Stimulated activated CD8-positive, alpha-beta memory T cell treated with anti-CD3 and anti-CD28 coated beads, Interleukin-12 subunit alpha, Interleukin-12 subunit beta, amount 100 ng/mL, for 24 hours (primary cell): ENCODE results near the gene C1QC.
A peak's percentile ranks its signal among the peaks of the same experiment; 100 is the strongest.

Source experiments
- DNase-seq: peaks from one replicate; pipeline ENCODE4 v3.0.0-alpha.2; 2020; ENCODE audit errors: extremely low read depth

Gene C1QC

GRCh38 chr1:22619252-22619651 is 24.2 kb upstream of the C1QC start:
- no peak for DNase-seq

- no peak for DNase-seq
Measured at GRCh38 chr1:22619798-22620197, 23.6 kb upstream of the C1QC start.

GRCh38 chr1:22621761-22622160 is 21.7 kb upstream of the C1QC start:
- DNase-seq = no peak

DNA sequence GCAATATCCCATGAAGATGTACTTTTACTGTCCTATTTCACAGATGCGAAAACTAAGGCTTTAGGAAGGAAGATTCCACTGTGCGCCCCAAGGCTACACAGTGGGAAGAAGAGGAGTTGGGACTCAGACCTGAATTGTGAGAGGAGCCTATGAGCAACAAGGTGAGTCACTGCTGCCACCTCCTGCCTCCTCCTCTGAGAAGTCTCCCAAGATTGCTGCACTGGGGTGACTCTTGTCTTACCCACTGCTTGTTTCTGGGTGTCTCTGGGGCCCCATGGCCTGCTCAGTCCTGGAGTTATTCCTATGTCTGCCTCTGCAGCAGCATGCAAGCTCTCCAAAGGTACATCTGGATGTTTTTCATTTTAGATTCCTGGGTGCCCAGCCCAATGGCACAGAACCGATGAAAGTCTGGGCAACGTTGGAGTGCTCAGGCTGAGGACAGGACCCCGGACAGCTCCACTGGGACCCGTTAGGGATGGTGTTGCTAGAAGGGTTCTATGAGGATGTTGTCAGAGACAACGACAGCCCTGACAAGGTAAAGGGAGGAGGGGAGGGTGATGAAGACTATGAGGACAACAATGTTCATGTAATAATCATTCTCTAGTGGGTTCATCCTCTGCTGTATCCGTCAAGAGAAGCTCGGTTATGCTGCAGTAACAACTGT is 18.0 kb upstream of the C1QC start:
- no peak for DNase-seq

DNA sequence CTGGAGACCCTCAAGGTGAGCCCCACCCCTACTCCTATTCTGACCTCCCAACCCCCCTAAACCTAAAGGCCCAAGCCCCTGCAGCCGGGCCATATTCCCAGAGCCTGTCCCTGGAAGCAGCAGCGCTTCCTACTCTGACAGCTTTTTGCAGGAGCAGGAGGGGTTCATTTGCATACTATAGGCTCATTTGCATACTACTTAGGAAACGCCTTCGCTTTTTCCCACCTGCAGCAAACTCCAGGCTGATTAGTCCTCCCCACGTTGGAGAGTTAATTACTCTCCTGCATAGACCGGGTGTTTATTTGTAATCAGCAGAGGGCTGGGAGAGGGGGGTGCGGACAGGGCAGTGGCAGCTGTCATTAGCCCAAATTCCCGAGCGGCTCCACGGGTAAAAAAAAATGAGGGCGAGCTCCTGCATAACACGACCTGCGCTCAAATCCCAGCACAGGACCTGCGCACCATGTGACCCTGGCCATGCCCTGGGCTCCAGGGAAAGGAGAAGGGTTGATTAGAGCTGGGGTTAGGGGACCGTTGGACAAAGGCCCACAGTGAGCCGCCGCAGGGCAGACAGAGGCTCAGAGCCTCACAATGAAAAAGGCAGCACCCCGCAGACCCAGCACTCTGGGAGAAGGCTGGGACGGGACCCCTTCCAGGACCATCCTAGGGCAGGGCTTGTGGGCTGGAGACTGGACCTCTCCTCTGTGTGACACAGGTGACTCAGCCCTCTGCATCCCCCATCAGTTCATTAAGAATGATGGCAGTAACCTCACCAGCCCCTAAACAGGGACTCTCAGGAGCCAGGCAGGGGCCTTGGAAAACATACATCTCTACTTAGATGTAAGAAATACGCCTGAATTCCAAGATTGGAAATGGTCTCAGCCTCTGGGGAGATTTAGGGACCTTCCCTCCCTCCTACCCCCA is 16.9 kb upstream of the C1QC start:
- DNase-seq = no peak

DNA sequence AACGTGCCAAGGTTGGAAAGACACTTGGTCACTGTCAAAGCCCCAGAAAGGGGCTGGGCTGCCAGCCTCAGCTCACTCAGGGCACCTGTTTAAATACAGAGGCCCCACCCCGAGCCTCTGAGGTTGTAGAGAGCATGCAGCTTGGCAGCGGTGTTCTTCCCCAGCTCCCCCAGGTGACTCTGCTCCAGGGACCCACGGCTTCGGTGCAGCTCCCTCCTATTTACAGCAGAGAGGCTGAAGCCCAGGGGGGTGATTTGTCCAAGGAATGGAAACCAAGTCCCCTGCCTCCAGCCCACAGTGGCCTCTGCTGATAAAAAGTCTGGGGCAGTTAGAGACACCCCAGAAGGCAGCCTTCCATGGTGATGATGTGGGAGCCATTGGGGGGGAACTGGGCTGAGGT is 16.1 kb upstream of the C1QC start:
- DNase-seq = no peak

DNA sequence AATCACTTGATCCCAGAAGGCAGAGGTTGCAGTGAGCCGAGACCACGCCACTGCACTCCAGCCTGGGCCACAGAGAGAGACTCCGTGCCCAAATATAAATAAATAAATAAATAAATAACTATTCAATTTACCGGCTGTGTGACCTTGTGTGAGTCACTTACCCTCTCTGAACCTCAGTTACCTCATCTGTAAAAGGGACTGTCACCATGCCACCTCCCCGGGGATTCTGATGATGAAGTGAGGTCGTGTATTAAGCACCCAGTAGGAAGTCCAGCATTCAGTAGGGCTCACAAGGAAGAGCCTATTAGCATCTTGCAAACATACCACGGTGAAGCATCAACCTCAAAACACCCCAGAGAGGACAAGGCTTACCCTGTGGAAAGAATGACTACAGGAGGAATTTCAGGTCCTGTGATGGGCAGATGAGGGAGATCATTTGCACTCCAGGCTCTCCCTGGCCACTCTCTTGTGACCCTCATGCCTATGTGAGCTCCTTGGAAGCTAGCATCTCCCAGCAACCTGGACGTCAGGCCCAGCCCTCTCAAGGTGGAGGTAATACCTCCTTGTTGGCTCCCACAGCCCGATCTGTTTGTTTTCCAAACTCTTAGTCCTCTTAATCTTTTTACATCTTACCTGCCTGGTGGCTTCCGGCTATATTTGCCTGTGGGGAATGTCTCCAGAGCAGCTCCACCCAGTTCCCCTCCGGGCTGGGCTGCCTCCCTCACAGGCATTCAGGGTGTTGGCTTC is 14.6 kb upstream of the C1QC start:
- DNase-seq = no peak

GRCh38 chr1:22629886-22630285 is 13.5 kb upstream of the C1QC start:
- DNase-seq = no peak

GRCh38 chr1:22633697-22634463 is 9.6 kb upstream of the C1QC start:
- no peak for DNase-seq

DNA sequence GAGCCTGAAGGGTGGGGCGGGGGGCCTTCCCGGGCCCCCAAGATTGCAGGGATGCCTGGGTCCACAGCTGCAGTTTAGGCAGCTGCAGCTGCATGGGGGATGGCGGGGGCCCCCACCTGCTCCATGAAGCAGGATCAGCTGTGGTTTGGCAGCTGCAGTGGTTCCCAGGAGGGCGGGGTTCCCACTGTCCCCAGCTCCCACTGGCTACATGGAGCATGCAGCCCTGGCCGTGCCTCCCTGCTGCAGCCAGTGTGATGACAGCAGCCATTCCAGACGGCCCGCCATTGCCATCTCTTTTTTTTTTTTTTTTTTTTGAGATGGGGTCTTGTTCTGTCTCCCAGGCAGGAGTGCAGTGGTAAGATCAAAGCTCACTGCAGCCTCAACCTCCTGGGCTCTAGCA is 8.0 kb upstream of the C1QC start:
- DNase-seq = no peak

DNA sequence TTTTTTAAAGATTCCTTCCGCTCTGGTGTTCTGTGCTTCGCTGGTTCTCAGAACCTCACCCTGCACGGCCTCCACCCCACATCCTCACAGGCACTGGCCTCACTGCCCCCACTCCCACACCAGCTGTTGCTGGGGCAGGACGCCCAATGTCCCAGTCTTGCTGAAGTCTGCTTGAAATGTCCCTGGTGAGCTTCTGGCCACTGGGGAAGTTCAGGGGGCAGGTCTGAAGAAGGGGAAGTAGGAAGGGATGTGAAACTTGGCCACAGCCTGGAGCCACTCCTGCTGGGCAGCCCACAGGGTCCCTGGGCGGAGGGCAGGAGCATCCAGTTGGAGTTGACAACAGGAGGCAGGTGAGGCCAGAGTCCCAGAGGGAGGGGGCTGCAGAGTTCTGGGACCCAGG is 7.1 kb upstream of the C1QC start, which contains the start of gene C1QA:
Gene C1QA (plus strand): TSS at position 276 of the 400 bp plus-strand sequence. CDS start 989 bp downstream, outside the sequence.
- DNase-seq = no peak

GRCh38 chr1:22636927-22637326 is 6.5 kb upstream of the C1QC start:
- no peak for DNase-seq

DNA sequence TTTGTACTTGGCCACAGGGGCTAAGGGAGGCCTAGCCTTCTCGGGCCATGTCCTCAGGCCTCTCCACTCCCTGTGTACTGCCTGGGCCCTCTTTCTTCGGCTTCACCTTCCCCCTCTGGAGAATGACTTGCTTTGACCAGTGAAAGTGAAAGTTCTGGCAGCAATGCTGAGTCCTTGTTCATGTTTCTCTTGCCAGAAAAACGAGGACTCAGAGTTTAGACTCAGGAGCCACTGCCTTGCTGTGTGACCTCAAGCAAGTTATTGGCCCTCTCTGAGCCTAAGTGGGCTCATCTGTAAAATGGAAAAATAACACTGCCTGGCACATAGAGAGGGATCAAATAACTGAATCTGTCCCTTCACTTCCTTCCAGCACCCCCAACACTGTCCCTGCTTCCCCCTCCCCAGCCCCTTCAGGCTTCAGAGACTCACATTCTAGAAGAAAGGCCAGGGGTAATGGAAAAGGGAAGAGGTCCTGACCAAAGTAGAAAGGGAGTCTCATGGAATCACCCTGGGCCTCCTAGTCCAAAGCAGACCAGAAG is 5.5 kb upstream of the C1QC start:
- DNase-seq = no peak

DNA sequence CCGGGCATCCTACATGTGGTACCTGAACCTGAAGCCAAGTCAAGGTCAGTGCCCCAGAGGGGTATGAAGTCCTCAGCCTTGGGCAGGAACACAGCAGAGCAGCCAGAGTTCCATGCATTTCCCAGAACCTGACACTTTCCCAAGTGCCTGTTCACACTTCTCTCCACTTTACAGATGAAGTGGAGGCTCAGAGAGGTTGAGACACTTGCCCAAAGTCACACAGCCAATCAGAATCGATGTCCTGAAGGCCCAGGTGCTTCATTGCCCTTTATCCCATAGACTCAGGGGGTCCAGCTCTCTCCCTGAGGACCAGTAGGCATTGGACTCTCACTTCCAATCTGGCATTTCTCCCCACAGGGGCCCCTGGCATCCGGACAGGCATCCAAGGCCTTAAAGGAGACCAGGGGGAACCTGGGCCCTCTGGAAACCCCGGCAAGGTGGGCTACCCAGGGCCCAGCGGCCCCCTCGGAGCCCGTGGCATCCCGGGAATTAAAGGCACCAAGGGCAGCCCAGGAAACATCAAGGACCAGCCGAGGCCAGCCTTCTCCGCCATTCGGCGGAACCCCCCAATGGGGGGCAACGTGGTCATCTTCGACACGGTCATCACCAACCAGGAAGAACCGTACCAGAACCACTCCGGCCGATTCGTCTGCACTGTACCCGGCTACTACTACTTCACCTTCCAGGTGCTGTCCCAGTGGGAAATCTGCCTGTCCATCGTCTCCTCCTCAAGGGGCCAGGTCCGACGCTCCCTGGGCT is 4.8 kb upstream of the C1QC start:
- no peak for DNase-seq

DNA sequence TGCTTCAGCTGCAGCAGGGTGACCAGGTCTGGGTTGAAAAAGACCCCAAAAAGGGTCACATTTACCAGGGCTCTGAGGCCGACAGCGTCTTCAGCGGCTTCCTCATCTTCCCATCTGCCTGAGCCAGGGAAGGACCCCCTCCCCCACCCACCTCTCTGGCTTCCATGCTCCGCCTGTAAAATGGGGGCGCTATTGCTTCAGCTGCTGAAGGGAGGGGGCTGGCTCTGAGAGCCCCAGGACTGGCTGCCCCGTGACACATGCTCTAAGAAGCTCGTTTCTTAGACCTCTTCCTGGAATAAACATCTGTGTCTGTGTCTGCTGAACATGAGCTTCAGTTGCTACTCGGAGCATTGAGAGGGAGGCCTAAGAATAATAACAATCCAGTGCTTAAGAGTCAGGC is 4.1 kb upstream of the C1QC start:
- no peak for DNase-seq

DNA sequence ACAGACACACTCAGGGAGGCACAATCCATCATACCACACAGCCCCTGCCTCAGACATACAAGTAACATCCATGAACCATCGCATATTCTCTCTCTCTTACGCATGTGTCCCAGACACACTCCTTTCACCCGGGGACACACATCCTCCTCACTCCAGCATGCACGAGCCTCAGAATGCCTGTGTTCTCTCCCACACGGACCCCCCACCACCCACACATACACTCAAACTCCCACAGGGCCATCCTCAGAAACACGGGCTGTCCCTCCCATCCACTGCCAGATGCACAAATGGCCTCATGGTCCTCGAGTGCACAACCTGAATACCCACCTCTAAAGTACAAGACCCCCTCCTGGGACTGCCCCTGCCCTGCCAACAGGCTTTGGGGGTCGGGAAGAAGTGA is 2.2 kb upstream of the C1QC start:
- no peak for DNase-seq

- peak; percentile 26 for DNase-seq
Measured at GRCh38 chr1:22641906-22642636, 1.4 kb upstream of the C1QC start.

DNA sequence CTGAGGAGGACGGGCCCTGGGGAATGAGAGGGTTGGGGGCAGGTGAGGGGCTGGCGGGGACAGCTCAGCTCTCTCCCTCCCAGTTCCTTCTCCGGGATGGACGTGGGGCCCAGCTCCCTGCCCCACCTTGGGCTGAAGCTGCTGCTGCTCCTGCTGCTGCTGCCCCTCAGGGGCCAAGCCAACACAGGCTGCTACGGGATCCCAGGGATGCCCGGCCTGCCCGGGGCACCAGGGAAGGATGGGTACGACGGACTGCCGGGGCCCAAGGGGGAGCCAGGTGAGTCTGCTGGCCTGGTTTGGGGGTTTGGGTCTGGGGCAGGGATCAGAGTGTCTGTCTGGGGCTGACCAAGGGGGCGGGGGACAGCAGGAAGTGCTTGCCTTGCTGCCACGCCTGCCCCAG is 495 bp downstream of the C1QC start:
- no peak for DNase-seq

GRCh38 chr1:22645931-22646330 is 2.5 kb downstream of the C1QC start:
- DNase-seq = no peak

DNA sequence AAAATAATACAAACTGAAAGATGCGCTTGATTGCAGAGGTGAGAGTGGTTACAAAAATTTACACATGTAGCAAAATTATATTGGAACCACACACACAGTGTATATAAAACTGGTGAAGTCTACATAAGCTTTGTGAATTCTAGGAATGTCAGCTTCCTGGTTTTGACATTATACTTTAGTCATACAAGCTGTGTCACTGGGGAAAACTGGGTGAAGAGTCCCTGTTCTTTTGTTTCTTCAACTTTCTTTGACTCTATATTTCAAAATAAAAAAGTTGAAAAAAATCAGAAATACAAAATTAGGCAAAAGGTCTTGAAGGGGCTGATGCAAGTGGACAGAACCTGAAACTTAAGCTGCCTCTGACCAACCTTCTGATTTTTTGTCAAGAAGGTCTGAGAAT is 3.0 kb downstream of the C1QC start:
- DNase-seq = no peak
